Measurements from ENCODE around the gene PTPN20.

PTPN20 gene

GRCh38 chr10:47035171-47035818 is 124.1 kb downstream of the PTPN20 start:
- DNase-seq = no peak

GRCh38 chr10:47035819-47036337 is 124.7 kb downstream of the PTPN20 start:
- no peak for DNase-seq

- no peak for DNase-seq
Measured at GRCh38 chr10:47036771-47037170, 125.5 kb downstream of the PTPN20 start.

GRCh38 chr10:47037654-47038425 is 126.6 kb downstream of the PTPN20 start:
- DNase-seq = no peak

GRCh38 chr10:47038881-47039561 is 127.8 kb downstream of the PTPN20 start:
- no peak for DNase-seq

GRCh38 chr10:47039562-47039913 is 128.3 kb downstream of the PTPN20 start:
- no peak for DNase-seq

- DNase-seq = no peak
Measured at GRCh38 chr10:47040041-47040491, 128.8 kb downstream of the PTPN20 start.

GRCh38 chr10:47040681-47041080 is 129.5 kb downstream of the PTPN20 start:
- no peak for DNase-seq

GRCh38 chr10:47041396-47042198 is 130.4 kb downstream of the PTPN20 start:
- DNase-seq = no peak

- no peak for DNase-seq
Measured at GRCh38 chr10:47042199-47042473, 130.9 kb downstream of the PTPN20 start.

- DNase-seq = no peak
Measured at GRCh38 chr10:47042780-47043750, 131.8 kb downstream of the PTPN20 start.

- no peak for DNase-seq
Measured at GRCh38 chr10:47043928-47044538, 132.8 kb downstream of the PTPN20 start.

GRCh38 chr10:47044741-47045140 is 133.5 kb downstream of the PTPN20 start:
- no peak for DNase-seq

GRCh38 chr10:47045331-47045861 is 134.2 kb downstream of the PTPN20 start:
- DNase-seq = no peak

- no peak for DNase-seq
Measured at GRCh38 chr10:47046321-47047126, 135.3 kb downstream of the PTPN20 start.

GRCh38 chr10:47047127-47047504 is 135.9 kb downstream of the PTPN20 start:
- DNase-seq = no peak

GRCh38 chr10:47047577-47048525 is 136.6 kb downstream of the PTPN20 start:
- DNase-seq = peak; percentile 79

GRCh38 chr10:47048526-47048905 is 137.3 kb downstream of the PTPN20 start:
- DNase-seq = no peak
